NCI-H748 (cell line): ENCODE results near the gene C1orf122.

ENCODE experiments used
- DNase-seq: peaks from one replicate; lab custom pipeline; 2025; ENCODE audit not compliant: unreplicated experiment; lab: John Stamatoyannopoulos, UW

Gene C1orf122

GRCh38 chr1:37844536-37844935, 36.9 kb downstream of the C1orf122 start:
- DNase-seq: peak; percentile 18

- DNase-seq: no peak
These were observed 37.6 kb downstream of the C1orf122 start for GRCh38 chr1:37845049-37845646.

GRCh38 chr1:37845786-37846185, 38.2 kb downstream of the C1orf122 start:
- no peak for DNase-seq

GRCh38 chr1:37846647-37847339, 39.2 kb downstream of the C1orf122 start:
- no peak for DNase-seq

- DNase-seq: no peak
These were observed 41.9 kb downstream of the C1orf122 start for GRCh38 chr1:37849480-37849879.

- no peak for DNase-seq
These were observed 42.9 kb downstream of the C1orf122 start for GRCh38 chr1:37850352-37850955.

GRCh38 chr1:37851262-37851661, 43.7 kb downstream of the C1orf122 start:
- DNase-seq: no peak

GRCh38 chr1:37851782-37852210, 44.2 kb downstream of the C1orf122 start:
- DNase-seq: no peak

GRCh38 chr1:37853157-37853556, 45.6 kb downstream of the C1orf122 start:
- no peak for DNase-seq

GRCh38 chr1:37854406-37854805, 46.8 kb downstream of the C1orf122 start:
- no peak for DNase-seq
